Panc1 (cell line): Measurements from ENCODE around the gene AKAP6. TPM values are rescaled to one million over a fixed set of nuclear protein-coding genes. Genes with fewer than 3 reads are reported as not detected.

Experiments used
- ATAC-seq: fragments of 200-7000 bp; cut with Tn5 transposase; 2 replicates; pipeline ENCODE4 v1.9.1; 2020; ENCODE audit warnings: mild to moderate bottlenecking, moderate library complexity
- BruUV-seq: library from RNA; stranded (reverse); fragments of 400-500 nt; replicated peaks from 2 replicates; lab custom pipeline; 2021; lab: Mats Ljungman, UMichigan
- CTCF ChIA-PET: fragments of 300-600 bp; sonication (Branson Sonifier 250); formaldehyde crosslinking; loops from one replicate; lab custom pipeline; 2022; ENCODE audit warnings: antibody characterized with exemption; lab: Charles Lee
- POLR2A ChIA-PET: fragments of 300-600 bp; sonication (Branson Sonifier 250); formaldehyde crosslinking; loops from one replicate; lab custom pipeline; 2022; ENCODE audit warnings: antibody characterized with exemption; lab: Charles Lee
- DNase-seq: peaks from one replicate; pipeline ENCODE4 v3.0.0-alpha.2; 2010; ENCODE audit warnings: low read depth, low spot score
- H3K27ac ChIP-seq: 2 replicates; pipeline ENCODE4 v1.5.1; 2011; ENCODE audit warnings: mild to moderate bottlenecking, low read length, inconsistent platforms
- H3K27me3 ChIP-seq: fragments of 200-500 bp; sonication (Bioruptor generic); 2 replicates; pipeline ENCODE4 v1.6.0; 2014; ENCODE audit warnings: low read length, inconsistent platforms; ENCODE audit not compliant: control insufficient read depth, insufficient read depth
- H3K36me3 ChIP-seq: fragments of 200-500 bp; sonication (Bioruptor generic); 2 replicates; pipeline ENCODE4 v1.5.1; 2014; ENCODE audit warnings: inconsistent platforms, mild to moderate bottlenecking, low read length, moderate library complexity; ENCODE audit not compliant: control insufficient read depth, insufficient read depth
- H3K4me1 ChIP-seq: 2 replicates; pipeline ENCODE4 v1.5.1; 2011; ENCODE audit warnings: inconsistent platforms, mild to moderate bottlenecking, low read length, moderate library complexity; ENCODE audit not compliant: control insufficient read depth, insufficient read depth
- H3K4me3 ChIP-seq, 2 experiments: 2 replicates each; pipeline ENCODE4 v1.5.1; 2011 to 2012; ENCODE audit warnings: low read depth in 2 of 2, low read length in 2 of 2, mild to moderate bottlenecking in 2 of 2, inconsistent platforms in 1 of 2, moderate library complexity in 1 of 2
- H3K9me3 ChIP-seq: fragments of 200-500 bp; sonication (Bioruptor generic); 2 replicates; pipeline ENCODE4 v1.5.1; 2014; ENCODE audit warnings: low read depth, mild to moderate bottlenecking, inconsistent platforms, low read length, moderate library complexity; ENCODE audit not compliant: control insufficient read depth, insufficient read depth
- POLR2AphosphoS5 ChIP-seq: IDR thresholded peaks from 2 replicates; pipeline ENCODE4 v1.6.1; 2012; ENCODE audit warnings: mild to moderate bottlenecking, low read depth, low read length, moderate library complexity
- SIN3A ChIP-seq: IDR thresholded peaks from 2 replicates; pipeline ENCODE4 v1.6.1; 2012; ENCODE audit warnings: low read depth, mild to moderate bottlenecking, low read length, moderate library complexity, borderline replicate concordance; ENCODE audit not compliant: insufficient read depth
- TCF7L2 ChIP-seq: IDR thresholded peaks from 2 replicates; pipeline ENCODE4 v1.6.1; 2011; ENCODE audit warnings: mild to moderate bottlenecking, low read depth, low read length, inconsistent platforms
- in situ Hi-C: cut with HindIII; loops from 2 replicates; pipeline ENCODE4 v1.10.0; 2016; ENCODE audit warnings: low sequenced_read_pairs, low pct_unique_long_range_greater_than_20kb
- intact Hi-C: fragments of 100-400 bp; cut with micrococcal nuclease; formaldehyde crosslinking; loops from one replicate; pipeline ENCODE4 v1.10.0; 2022; ENCODE audit not compliant: unreplicated experiment
- total RNA-seq: library from RNA; stranded (reverse); gene quantifications from one replicate; pipeline ENCODE4 v1.2.1, GENCODE V29; 2021; ENCODE audit not compliant: unreplicated experiment
- TF ChIP-seq, protein P1 (sequence below), 2 experiments: IDR thresholded peaks; 2 replicates each; pipeline ENCODE4 v1.6.1; 2011 to 2012; ENCODE audit warnings: low read depth in 2 of 2, control low read depth in 1 of 2, low read length in 1 of 2, mild to moderate bottlenecking in 1 of 2, moderate library complexity in 1 of 2; ENCODE audit not compliant: insufficient read depth in 1 of 2
- TF ChIP-seq, protein P2 (sequence below): fragments of 450-650 bp; IDR thresholded peaks from 2 replicates; pipeline ENCODE4 v1.5.1; 2017; ENCODE audit warnings: mild to moderate bottlenecking

AKAP6 gene
- total RNA-seq, 1 experiment from 2014 or later: 0.82 TPM

DNA sequence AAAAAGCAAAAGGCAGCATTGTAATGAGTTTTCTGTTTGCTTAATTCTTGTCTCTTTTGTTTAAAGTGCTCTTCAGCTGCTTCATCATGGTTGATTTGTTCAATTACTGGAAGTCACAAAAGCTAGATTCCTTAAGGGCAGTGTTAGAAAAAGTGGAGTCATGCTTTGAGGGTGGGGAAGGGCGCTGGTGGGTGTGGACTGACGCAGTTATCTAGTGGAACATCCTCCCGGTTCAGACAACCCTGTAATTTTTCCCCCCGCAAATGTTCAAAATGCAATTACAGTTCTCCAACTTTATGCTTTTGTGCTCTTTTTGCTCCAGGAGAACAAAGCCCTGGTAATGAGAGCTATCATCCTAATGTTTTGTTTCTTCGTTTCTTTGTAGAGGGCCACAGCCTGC is 2.1 kb downstream of the AKAP6 start:
- H3K36me3 ChIP-seq: no peaks in the 10 kb centered on the region
- H3K4me3 ChIP-seq: no peak overlapping the region
- no peaks in the 10 kb centered on the region for H3K9me3 ChIP-seq
- no TSS peak for BruUV-seq
- intact Hi-C loops: no loop called here
- CTCF ChIA-PET: no interaction called here
- ATAC-seq: no peak
- TF ChIP-seq POLR2AphosphoS5 (no peak), TCF7L2 (no peak), SIN3A (no peak)
- TF ChIP-seq, protein P1, sequence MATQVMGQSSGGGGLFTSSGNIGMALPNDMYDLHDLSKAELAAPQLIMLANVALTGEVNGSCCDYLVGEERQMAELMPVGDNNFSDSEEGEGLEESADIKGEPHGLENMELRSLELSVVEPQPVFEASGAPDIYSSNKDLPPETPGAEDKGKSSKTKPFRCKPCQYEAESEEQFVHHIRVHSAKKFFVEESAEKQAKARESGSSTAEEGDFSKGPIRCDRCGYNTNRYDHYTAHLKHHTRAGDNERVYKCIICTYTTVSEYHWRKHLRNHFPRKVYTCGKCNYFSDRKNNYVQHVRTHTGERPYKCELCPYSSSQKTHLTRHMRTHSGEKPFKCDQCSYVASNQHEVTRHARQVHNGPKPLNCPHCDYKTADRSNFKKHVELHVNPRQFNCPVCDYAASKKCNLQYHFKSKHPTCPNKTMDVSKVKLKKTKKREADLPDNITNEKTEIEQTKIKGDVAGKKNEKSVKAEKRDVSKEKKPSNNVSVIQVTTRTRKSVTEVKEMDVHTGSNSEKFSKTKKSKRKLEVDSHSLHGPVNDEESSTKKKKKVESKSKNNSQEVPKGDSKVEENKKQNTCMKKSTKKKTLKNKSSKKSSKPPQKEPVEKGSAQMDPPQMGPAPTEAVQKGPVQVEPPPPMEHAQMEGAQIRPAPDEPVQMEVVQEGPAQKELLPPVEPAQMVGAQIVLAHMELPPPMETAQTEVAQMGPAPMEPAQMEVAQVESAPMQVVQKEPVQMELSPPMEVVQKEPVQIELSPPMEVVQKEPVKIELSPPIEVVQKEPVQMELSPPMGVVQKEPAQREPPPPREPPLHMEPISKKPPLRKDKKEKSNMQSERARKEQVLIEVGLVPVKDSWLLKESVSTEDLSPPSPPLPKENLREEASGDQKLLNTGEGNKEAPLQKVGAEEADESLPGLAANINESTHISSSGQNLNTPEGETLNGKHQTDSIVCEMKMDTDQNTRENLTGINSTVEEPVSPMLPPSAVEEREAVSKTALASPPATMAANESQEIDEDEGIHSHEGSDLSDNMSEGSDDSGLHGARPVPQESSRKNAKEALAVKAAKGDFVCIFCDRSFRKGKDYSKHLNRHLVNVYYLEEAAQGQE (IDR thresholded peaks at IDR 0.05; ENCODE audit: insufficient read depth in 1 of 2, low read depth in 2 of 2, low read length in 1 of 2): no peak
- in situ Hi-C loops: no loop called here
- H3K4me1 ChIP-seq: no peaks in the 10 kb centered on the region
- no peak overlapping the region for H3K27ac ChIP-seq
- no peak for DNase-seq
- H3K27me3 ChIP-seq: no peaks in the 10 kb centered on the region
- POLR2A ChIA-PET: no interaction called here

DNA sequence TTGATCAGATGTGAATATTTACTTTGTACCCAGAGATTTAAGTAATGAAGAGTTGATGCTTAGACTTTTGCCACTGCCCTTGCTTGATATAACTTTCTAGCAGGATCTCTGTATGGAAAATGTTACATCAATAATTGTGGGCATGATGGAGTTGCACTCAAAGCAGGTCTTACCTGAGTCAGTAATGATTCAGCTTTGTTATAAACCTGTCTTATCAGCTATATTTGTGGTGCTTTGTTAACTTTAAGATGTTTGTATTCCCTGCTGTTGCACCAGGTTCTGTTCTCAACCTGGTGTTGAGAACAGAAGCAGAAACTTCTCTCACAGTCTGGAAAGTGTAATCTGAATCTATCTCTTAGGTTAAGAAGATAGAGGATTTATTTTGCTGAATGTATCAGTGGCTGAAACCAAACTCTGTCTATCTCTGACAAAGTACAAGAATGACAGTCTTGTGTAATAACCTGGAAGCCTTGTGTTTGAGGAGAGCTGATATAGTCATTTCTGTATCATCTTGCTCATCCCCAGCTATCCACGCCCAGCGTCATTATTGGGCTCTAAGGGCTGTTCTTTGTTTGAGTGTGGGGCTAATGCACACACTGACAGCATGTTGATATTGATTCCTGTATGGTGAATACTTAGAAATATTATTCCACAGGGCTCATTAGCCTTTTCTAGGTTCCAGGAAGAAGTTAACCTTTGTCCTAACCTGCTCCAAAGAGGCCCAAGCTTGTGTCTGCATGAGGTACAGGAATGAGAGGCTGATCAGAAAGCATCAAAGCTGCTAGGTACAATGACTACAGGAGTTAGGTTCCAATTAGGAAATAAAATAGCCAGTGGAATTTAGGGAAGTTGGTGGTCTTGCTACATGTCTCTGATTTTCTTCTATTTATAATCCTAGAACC is 3.6 kb downstream of the AKAP6 start:
- Histone ChIP-seq H3K27ac (no peak overlapping the region), H3K9me3 (no peaks in the 10 kb centered on the region), H3K4me1 (no peaks in the 10 kb centered on the region), H3K27me3 (no peaks in the 10 kb centered on the region), H3K4me3 (no peak overlapping the region), H3K36me3 (no peaks in the 10 kb centered on the region)
- ATAC-seq (no peak), DNase-seq (no peak)
- TF ChIP-seq TCF7L2 (no peak), POLR2AphosphoS5 (no peak), SIN3A (no peak)
- TF ChIP-seq, protein P1 (IDR thresholded peaks at IDR 0.05; ENCODE audit: insufficient read depth in 1 of 2, low read depth in 2 of 2, low read length in 1 of 2): no peak
- TF ChIP-seq, protein P2, sequence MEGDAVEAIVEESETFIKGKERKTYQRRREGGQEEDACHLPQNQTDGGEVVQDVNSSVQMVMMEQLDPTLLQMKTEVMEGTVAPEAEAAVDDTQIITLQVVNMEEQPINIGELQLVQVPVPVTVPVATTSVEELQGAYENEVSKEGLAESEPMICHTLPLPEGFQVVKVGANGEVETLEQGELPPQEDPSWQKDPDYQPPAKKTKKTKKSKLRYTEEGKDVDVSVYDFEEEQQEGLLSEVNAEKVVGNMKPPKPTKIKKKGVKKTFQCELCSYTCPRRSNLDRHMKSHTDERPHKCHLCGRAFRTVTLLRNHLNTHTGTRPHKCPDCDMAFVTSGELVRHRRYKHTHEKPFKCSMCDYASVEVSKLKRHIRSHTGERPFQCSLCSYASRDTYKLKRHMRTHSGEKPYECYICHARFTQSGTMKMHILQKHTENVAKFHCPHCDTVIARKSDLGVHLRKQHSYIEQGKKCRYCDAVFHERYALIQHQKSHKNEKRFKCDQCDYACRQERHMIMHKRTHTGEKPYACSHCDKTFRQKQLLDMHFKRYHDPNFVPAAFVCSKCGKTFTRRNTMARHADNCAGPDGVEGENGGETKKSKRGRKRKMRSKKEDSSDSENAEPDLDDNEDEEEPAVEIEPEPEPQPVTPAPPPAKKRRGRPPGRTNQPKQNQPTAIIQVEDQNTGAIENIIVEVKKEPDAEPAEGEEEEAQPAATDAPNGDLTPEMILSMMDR: no peak
- ChIA-PET POLR2A (no interaction called here), CTCF (no interaction called here)
- intact Hi-C loops (no loop called here), in situ Hi-C loops (no loop called here)
- no TSS peak for BruUV-seq
